ENCODE data around the gene CEP250.

The CEP250 gene

GRCh38 chr20:35547329-35547728 is 91.9 kb downstream of the CEP250 start:
- no peak for TF ChIP-seq GATA3 (IDR thresholded peaks at IDR 0.05; ENCODE audit: low read depth, low read length)
- TF ChIP-seq GATA2 (IDR thresholded peaks at IDR 0.05; ENCODE audit: low read depth, low read length) = no peak

GRCh38 chr20:35551503-35551902 is 96.1 kb downstream of the CEP250 start:
- TF ChIP-seq GATA3 (IDR thresholded peaks at IDR 0.05; ENCODE audit: low read depth, low read length) = no peak
- TF ChIP-seq GATA2 (IDR thresholded peaks at IDR 0.05; ENCODE audit: low read depth, low read length) = no peak

- TF ChIP-seq GATA2 (IDR thresholded peaks at IDR 0.05; ENCODE audit: low read depth, low read length) = no peak
- no peak for TF ChIP-seq GATA3 (IDR thresholded peaks at IDR 0.05; ENCODE audit: low read depth, low read length)
Observed at GRCh38 chr20:35552914-35553313, 97.5 kb downstream of the CEP250 start.

GRCh38 chr20:35555951-35556645 is 100.7 kb downstream of the CEP250 start:
- TF ChIP-seq GATA3 (IDR thresholded peaks at IDR 0.05; ENCODE audit: low read depth, low read length) = no peak
- no peak for TF ChIP-seq GATA2 (IDR thresholded peaks at IDR 0.05; ENCODE audit: low read depth, low read length)

- TF ChIP-seq GATA3 (IDR thresholded peaks at IDR 0.05; ENCODE audit: low read depth, low read length) = no peak
- no peak for TF ChIP-seq GATA2 (IDR thresholded peaks at IDR 0.05; ENCODE audit: low read depth, low read length)
Observed at GRCh38 chr20:35556871-35557270, 101.5 kb downstream of the CEP250 start.

GRCh38 chr20:35558451-35558850 is 103.1 kb downstream of the CEP250 start:
- TF ChIP-seq GATA3 (IDR thresholded peaks at IDR 0.05; ENCODE audit: low read depth, low read length) = no peak
- no peak for TF ChIP-seq GATA2 (IDR thresholded peaks at IDR 0.05; ENCODE audit: low read depth, low read length)

- no peak for TF ChIP-seq GATA2 (IDR thresholded peaks at IDR 0.05; ENCODE audit: low read depth, low read length)
- no peak for TF ChIP-seq GATA3 (IDR thresholded peaks at IDR 0.05; ENCODE audit: low read depth, low read length)
Observed at GRCh38 chr20:35559042-35559693, 103.8 kb downstream of the CEP250 start.

- TF ChIP-seq GATA2 (IDR thresholded peaks at IDR 0.05; ENCODE audit: low read depth, low read length) = no peak
- TF ChIP-seq GATA3 (IDR thresholded peaks at IDR 0.05; ENCODE audit: low read depth, low read length) = no peak
Observed at GRCh38 chr20:35560105-35560511, 104.7 kb downstream of the CEP250 start.

- TF ChIP-seq GATA3 (IDR thresholded peaks at IDR 0.05; ENCODE audit: low read depth, low read length) = no peak
- TF ChIP-seq GATA2 (IDR thresholded peaks at IDR 0.05; ENCODE audit: low read depth, low read length) = no peak
Observed at GRCh38 chr20:35560541-35560940, 105.1 kb downstream of the CEP250 start.

GRCh38 chr20:35561268-35561667 is 105.9 kb downstream of the CEP250 start:
- TF ChIP-seq GATA3 (IDR thresholded peaks at IDR 0.05; ENCODE audit: low read depth, low read length) (no peak), GATA2 (IDR thresholded peaks at IDR 0.05; ENCODE audit: low read depth, low read length) (no peak)

GRCh38 chr20:35561671-35562070 is 106.3 kb downstream of the CEP250 start:
- TF ChIP-seq GATA3 (IDR thresholded peaks at IDR 0.05; ENCODE audit: low read depth, low read length) = no peak
- no peak for TF ChIP-seq GATA2 (IDR thresholded peaks at IDR 0.05; ENCODE audit: low read depth, low read length)

GRCh38 chr20:35562541-35563110 is 107.2 kb downstream of the CEP250 start:
- TF ChIP-seq GATA2 (IDR thresholded peaks at IDR 0.05; ENCODE audit: low read depth, low read length) (no peak), GATA3 (IDR thresholded peaks at IDR 0.05; ENCODE audit: low read depth, low read length) (no peak)

- no peak for TF ChIP-seq GATA2 (IDR thresholded peaks at IDR 0.05; ENCODE audit: low read depth, low read length)
- TF ChIP-seq GATA3 (IDR thresholded peaks at IDR 0.05; ENCODE audit: low read depth, low read length) = no peak
Observed at GRCh38 chr20:35563834-35564233, 108.4 kb downstream of the CEP250 start.

GRCh38 chr20:35564905-35565304 is 109.5 kb downstream of the CEP250 start:
- TF ChIP-seq GATA2 (IDR thresholded peaks at IDR 0.05; ENCODE audit: low read depth, low read length) (no peak), GATA3 (IDR thresholded peaks at IDR 0.05; ENCODE audit: low read depth, low read length) (no peak)

GRCh38 chr20:35568645-35569044 is 113.2 kb downstream of the CEP250 start:
- TF ChIP-seq GATA3 (IDR thresholded peaks at IDR 0.05; ENCODE audit: low read depth, low read length) (no peak), GATA2 (IDR thresholded peaks at IDR 0.05; ENCODE audit: low read depth, low read length) (no peak)
